Activated naive CD8-positive, alpha-beta T cell treated with anti-CD3 and anti-CD28 coated beads, Interleukin-2, amount 10 ng/mL, durations not matched to agents 7 days and 5 days (primary cell): ENCODE measurements around the gene GGTLC1. TPM values are rescaled to one million over a fixed set of nuclear protein-coding genes. Genes with fewer than 3 reads are reported as not detected.

ENCODE experiments used
- total RNA-seq, 2 experiments: library from RNA; stranded (reverse); gene quantifications; one replicate each; pipeline ENCODE4 v1.2.3, GENCODE V29; 2021

Gene GGTLC1
- total RNA-seq, 2 experiments from 2014 or later, result not detected

Other genes starting within 250 kb of the GGTLC1 start
- not detected for gene CST1, start 237.8 kb downstream of the GGTLC1 start, total RNA-seq
- not detected for gene CST2, start 162.1 kb downstream of the GGTLC1 start, total RNA-seq
- gene CST5, start 109.0 kb downstream of the GGTLC1 start, total RNA-seq, result not detected